ENCODE results near the gene PTPMT1.

PTPMT1 gene

GRCh38 chr11:47607380-47607779 lies 42.0 kb downstream of the PTPMT1 start:
- H3K27me3 ChIP-seq (ENCODE audit: control insufficient read depth, insufficient read depth, low read length): no peaks in the 10 kb centered on the region
- H3K9me3 ChIP-seq (ENCODE audit: control insufficient read depth, low read length): no peaks in the 10 kb centered on the region
- no peak overlapping the region for H3K4me3 ChIP-seq (ENCODE audit: low read length)
- H3K4me1 ChIP-seq (ENCODE audit: control insufficient read depth, insufficient read depth, low read length): no peaks in the 10 kb centered on the region
- no peaks in the 10 kb centered on the region for H3K36me3 ChIP-seq (ENCODE audit: control insufficient read depth, insufficient read depth, low read length)
- H3K9ac ChIP-seq (ENCODE audit: low read length): no peak overlapping the region

- H3K36me3 ChIP-seq (ENCODE audit: control insufficient read depth, insufficient read depth, low read length): no peaks in the 10 kb centered on the region
- no peaks in the 10 kb centered on the region for H3K4me1 ChIP-seq (ENCODE audit: control insufficient read depth, insufficient read depth, low read length)
- no peaks in the 10 kb centered on the region for H3K27me3 ChIP-seq (ENCODE audit: control insufficient read depth, insufficient read depth, low read length)
- no peak overlapping the region for H3K9ac ChIP-seq (ENCODE audit: low read length)
- no peak overlapping the region for H3K4me3 ChIP-seq (ENCODE audit: low read length)
- H3K9me3 ChIP-seq (ENCODE audit: control insufficient read depth, low read length): no peaks in the 10 kb centered on the region
Observed at GRCh38 chr11:47609675-47610074, 44.3 kb downstream of the PTPMT1 start.

GRCh38 chr11:47611348-47611794 lies 46.0 kb downstream of the PTPMT1 start:
- Histone ChIP-seq H3K9me3 (ENCODE audit: control insufficient read depth, low read length) (no peaks in the 10 kb centered on the region), H3K4me3 (ENCODE audit: low read length) (no peak overlapping the region), H3K27me3 (ENCODE audit: control insufficient read depth, insufficient read depth, low read length) (no peaks in the 10 kb centered on the region), H3K9ac (ENCODE audit: low read length) (no peak overlapping the region), H3K36me3 (ENCODE audit: control insufficient read depth, insufficient read depth, low read length) (no peaks in the 10 kb centered on the region), H3K4me1 (ENCODE audit: control insufficient read depth, insufficient read depth, low read length) (no peaks in the 10 kb centered on the region)

GRCh38 chr11:47615249-47615648 lies 49.9 kb downstream of the PTPMT1 start:
- Histone ChIP-seq H3K36me3 (ENCODE audit: control insufficient read depth, insufficient read depth, low read length) (no peaks in the 10 kb centered on the region), H3K27me3 (ENCODE audit: control insufficient read depth, insufficient read depth, low read length) (no peaks in the 10 kb centered on the region), H3K9ac (ENCODE audit: low read length) (no peak overlapping the region), H3K9me3 (ENCODE audit: control insufficient read depth, low read length) (no peaks in the 10 kb centered on the region), H3K4me1 (ENCODE audit: control insufficient read depth, insufficient read depth, low read length) (no peaks in the 10 kb centered on the region), H3K4me3 (ENCODE audit: low read length) (no peak overlapping the region)

GRCh38 chr11:47616726-47617416 lies 51.5 kb downstream of the PTPMT1 start:
- Histone ChIP-seq H3K4me3 (ENCODE audit: low read length) (no peak overlapping the region), H3K36me3 (ENCODE audit: control insufficient read depth, insufficient read depth, low read length) (no peaks in the 10 kb centered on the region), H3K27me3 (ENCODE audit: control insufficient read depth, insufficient read depth, low read length) (no peaks in the 10 kb centered on the region), H3K9me3 (ENCODE audit: control insufficient read depth, low read length) (no peaks in the 10 kb centered on the region), H3K9ac (ENCODE audit: low read length) (no peak overlapping the region), H3K4me1 (ENCODE audit: control insufficient read depth, insufficient read depth, low read length) (no peaks in the 10 kb centered on the region)

GRCh38 chr11:47617417-47617809 lies 52.0 kb downstream of the PTPMT1 start:
- no peak overlapping the region for H3K4me3 ChIP-seq (ENCODE audit: low read length)
- H3K27me3 ChIP-seq (ENCODE audit: control insufficient read depth, insufficient read depth, low read length): no peaks in the 10 kb centered on the region
- H3K4me1 ChIP-seq (ENCODE audit: control insufficient read depth, insufficient read depth, low read length): no peaks in the 10 kb centered on the region
- H3K9ac ChIP-seq (ENCODE audit: low read length): no peak overlapping the region
- H3K9me3 ChIP-seq (ENCODE audit: control insufficient read depth, low read length): no peaks in the 10 kb centered on the region
- H3K36me3 ChIP-seq (ENCODE audit: control insufficient read depth, insufficient read depth, low read length): no peaks in the 10 kb centered on the region

GRCh38 chr11:47620836-47621378 lies 55.5 kb downstream of the PTPMT1 start:
- Histone ChIP-seq H3K27me3 (ENCODE audit: control insufficient read depth, insufficient read depth, low read length) (no peaks in the 10 kb centered on the region), H3K4me1 (ENCODE audit: control insufficient read depth, insufficient read depth, low read length) (no peaks in the 10 kb centered on the region), H3K9me3 (ENCODE audit: control insufficient read depth, low read length) (no peaks in the 10 kb centered on the region), H3K4me3 (ENCODE audit: low read length) (no peak overlapping the region), H3K9ac (ENCODE audit: low read length) (no peak overlapping the region), H3K36me3 (ENCODE audit: control insufficient read depth, insufficient read depth, low read length) (no peaks in the 10 kb centered on the region)

All from mucosa of stomach (tissue), 1 donor.